Nephron (organoid): Measurements from ENCODE around the gene NR2E1.

Experiments used
- H3K27ac Mint-ChIP-seq, 3 experiments: 2 replicates each; pipeline ENCODE4 v1.8.0; 2020; ENCODE audit warnings: mixed read lengths in 3 of 3, mild to moderate bottlenecking in 2 of 3, moderate library complexity in 1 of 3
- H3K27me3 Mint-ChIP-seq: 2 replicates; pipeline ENCODE4 v1.8.0; 2021; ENCODE audit warnings: low read depth, mild to moderate bottlenecking, moderate library complexity, mixed read lengths
- H3K36me3 Mint-ChIP-seq: 2 replicates; pipeline ENCODE4 v1.8.0; 2020; ENCODE audit warnings: low read depth, mixed read lengths
- H3K4me1 Mint-ChIP-seq: 2 replicates; pipeline ENCODE4 v1.8.0; 2020; ENCODE audit warnings: mixed read lengths
- H3K4me3 Mint-ChIP-seq, 3 experiments: 2 replicates each; pipeline ENCODE4 v1.8.0; 2020; ENCODE audit warnings: mild to moderate bottlenecking in 3 of 3, mixed read lengths in 3 of 3, moderate library complexity in 2 of 3
- H3K9me3 Mint-ChIP-seq: 2 replicates; pipeline ENCODE4 v1.8.0; 2020; ENCODE audit warnings: mixed read lengths
- CTCF ChIP-seq, 3 experiments: fragments of 200-600 bp; sonication (generic); IDR thresholded peaks; one replicate each; pipeline ENCODE4 v1.5.0; 2021; ENCODE audit warnings: antibody characterized with exemption in 3 of 3; ENCODE audit not compliant: unreplicated experiment in 3 of 3

Gene NR2E1

DNA sequence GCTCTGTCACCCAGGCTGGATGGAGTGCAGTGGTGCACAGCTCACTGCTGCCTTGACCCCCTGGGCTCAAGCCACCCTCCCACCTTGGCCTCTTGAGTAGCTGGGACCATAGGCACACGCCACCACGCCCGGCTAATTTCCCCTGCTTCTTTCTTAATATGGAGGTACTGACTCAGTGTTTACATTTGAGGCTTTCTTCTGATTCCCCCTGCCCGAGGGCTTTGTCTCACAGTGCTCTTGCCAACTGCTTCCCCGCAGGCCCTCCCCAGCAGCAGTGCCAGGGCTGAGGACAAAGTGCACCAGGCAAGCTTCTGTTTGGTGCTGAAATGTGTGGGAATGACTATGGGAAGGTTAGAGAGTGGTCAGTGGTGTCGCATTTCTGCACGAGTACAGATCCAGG lies 34.8 kb downstream of the NR2E1 start:
- no peak for TF ChIP-seq CTCF (IDR thresholded peaks at IDR 0.05; ENCODE audit: unreplicated experiment in 3 of 3)
- Mint-ChIP-seq H3K4me3 (no peak overlapping the region), H3K27ac (peak overlapping the region in 1 of 3 experiments; percentile 1), H3K9me3 (no peaks in the 10 kb centered on the region), H3K36me3 (no peaks in the 10 kb centered on the region), H3K27me3 (no peaks in the 10 kb centered on the region), H3K4me1 (peaks cover 6% of the 10 kb centered on the region)

DNA sequence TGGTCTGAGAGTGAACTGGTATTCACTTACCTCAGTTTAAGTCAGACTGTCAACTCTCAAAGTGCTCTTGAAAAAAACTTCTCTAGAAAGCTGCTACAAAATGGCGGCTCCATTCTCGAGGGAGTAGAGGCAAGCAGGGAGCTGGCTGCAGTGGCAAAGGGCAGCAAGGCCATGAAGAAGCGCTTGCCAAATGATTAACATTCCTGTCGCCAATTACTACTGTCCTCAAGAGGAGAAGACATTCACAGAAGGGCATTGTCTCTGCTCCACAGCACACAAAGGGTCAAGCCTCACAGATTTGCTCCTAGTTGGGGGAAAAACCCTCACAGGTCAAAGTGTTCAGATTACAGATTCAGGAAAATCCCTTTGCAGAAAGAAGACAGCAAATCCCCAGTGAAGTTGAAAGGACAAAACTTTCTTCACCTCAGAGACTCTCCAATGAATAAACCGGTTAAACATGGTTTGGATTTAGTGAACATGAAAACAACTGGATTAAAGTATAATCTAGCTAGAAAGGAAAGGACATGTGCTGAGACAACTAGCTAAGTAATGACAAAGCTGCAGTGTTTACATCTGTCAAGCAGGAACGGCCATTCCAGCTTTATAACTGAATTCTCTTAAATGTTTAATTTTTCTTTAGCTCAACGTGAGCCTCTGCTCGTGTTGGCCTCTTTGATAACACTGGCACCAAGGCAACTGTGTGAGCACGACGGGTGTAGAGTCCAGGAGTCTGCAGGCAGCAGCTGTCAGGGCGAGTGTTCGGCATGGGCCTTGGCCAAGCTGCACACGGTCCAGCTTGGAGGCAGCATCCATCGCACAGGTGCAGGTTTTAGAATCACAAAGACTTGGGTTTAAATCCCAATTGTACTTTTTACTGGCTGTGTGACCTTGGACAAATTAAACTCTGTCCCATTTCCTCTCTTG lies 37.6 kb downstream of the NR2E1 start:
- TF ChIP-seq CTCF (IDR thresholded peaks at IDR 0.05; ENCODE audit: unreplicated experiment in 3 of 3), result no peak
- Mint-ChIP-seq H3K36me3 (peaks cover 7% of the 10 kb centered on the region), H3K27me3 (no peaks in the 10 kb centered on the region), H3K4me1 (peaks cover 6% of the 10 kb centered on the region), H3K4me3 (no peak overlapping the region), H3K9me3 (no peaks in the 10 kb centered on the region), H3K27ac (peak overlapping the region in 1 of 3 experiments; percentile 68)

DNA sequence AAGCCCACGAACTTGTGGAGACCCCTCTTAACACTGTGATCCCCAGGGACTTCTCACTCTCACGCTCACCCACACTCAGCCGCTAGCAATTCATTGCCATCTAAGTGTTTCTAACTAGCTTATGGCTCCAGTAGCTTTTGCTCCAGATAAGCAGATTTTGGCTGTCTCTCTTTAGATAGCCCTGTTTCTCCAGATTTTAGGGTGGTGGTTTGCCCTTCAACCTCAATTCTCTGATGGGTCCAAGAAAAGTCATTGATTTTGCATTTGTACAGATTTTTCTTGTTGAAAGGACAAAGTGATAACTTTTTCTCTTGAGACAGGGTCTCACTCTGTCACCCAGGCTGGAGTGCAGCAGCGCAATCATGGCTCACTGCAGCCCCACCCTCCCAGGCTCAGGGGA lies 41.2 kb downstream of the NR2E1 start:
- H3K9me3 Mint-ChIP-seq, result no peaks in the 10 kb centered on the region
- no peaks in the 10 kb centered on the region for H3K4me1 Mint-ChIP-seq
- peaks cover 25% of the 10 kb centered on the region for H3K36me3 Mint-ChIP-seq
- no peak overlapping the region for H3K4me3 Mint-ChIP-seq
- H3K27me3 Mint-ChIP-seq, result no peaks in the 10 kb centered on the region
- no peak overlapping the region for H3K27ac Mint-ChIP-seq
- TF ChIP-seq CTCF (IDR thresholded peaks at IDR 0.05; ENCODE audit: unreplicated experiment in 3 of 3), result no peak

GRCh38 chr6:108209738-108210137 lies 43.9 kb downstream of the NR2E1 start:
- Mint-ChIP-seq H3K27ac (no peak overlapping the region), H3K4me1 (no peaks in the 10 kb centered on the region), H3K36me3 (peaks cover 30% of the 10 kb centered on the region), H3K4me3 (no peak overlapping the region), H3K9me3 (no peaks in the 10 kb centered on the region), H3K27me3 (no peaks in the 10 kb centered on the region)
- TF ChIP-seq CTCF (IDR thresholded peaks at IDR 0.05; ENCODE audit: unreplicated experiment in 3 of 3), result no peak

DNA sequence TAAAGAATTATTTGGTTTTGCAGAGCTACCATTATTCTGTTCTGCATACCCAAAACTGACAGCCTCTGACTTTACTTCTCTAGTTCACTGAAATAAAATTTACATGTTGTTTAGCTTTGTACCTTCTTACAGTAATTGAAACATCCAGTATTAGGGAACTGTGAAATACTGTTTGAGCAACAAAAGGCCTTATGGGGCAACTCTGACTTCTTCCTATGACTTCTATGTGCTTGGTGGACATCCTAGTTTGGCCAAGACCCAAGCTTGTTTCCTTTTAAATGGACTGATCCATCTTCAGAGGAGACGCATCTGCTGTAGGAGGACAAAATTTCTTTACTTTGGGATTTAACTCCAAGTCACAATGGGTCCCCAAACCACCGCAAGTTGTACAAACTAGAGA lies 44.7 kb downstream of the NR2E1 start:
- no peaks in the 10 kb centered on the region for H3K4me1 Mint-ChIP-seq
- no peak for TF ChIP-seq CTCF (IDR thresholded peaks at IDR 0.05; ENCODE audit: unreplicated experiment in 3 of 3)
- no peak overlapping the region for H3K27ac Mint-ChIP-seq
- peaks cover 34% of the 10 kb centered on the region for H3K36me3 Mint-ChIP-seq
- no peaks in the 10 kb centered on the region for H3K9me3 Mint-ChIP-seq
- H3K4me3 Mint-ChIP-seq, result no peak overlapping the region
- H3K27me3 Mint-ChIP-seq, result no peaks in the 10 kb centered on the region

DNA sequence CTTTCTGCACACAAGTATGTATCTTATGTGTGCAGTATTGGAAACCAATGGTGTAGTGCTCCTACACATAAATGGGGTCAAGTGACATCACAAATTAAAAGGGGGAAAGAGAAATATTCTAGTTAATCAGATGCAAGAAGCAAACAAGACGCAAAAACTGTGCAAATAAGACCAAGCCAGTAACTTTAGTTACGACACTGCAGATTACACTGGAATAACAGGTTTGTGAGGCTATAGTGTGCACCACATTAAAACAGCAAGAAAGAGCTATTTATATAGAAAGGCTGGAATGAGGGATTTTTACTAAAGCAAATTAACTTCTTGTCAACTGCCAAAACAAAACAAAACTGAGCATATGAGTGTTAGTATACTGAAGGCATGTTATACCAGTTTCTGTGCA lies 45.8 kb downstream of the NR2E1 start:
- no peak overlapping the region for H3K27ac Mint-ChIP-seq
- no peaks in the 10 kb centered on the region for H3K9me3 Mint-ChIP-seq
- H3K4me1 Mint-ChIP-seq, result no peaks in the 10 kb centered on the region
- no peak for TF ChIP-seq CTCF (IDR thresholded peaks at IDR 0.05; ENCODE audit: unreplicated experiment in 3 of 3)
- peaks cover 39% of the 10 kb centered on the region for H3K36me3 Mint-ChIP-seq
- no peak overlapping the region for H3K4me3 Mint-ChIP-seq
- no peaks in the 10 kb centered on the region for H3K27me3 Mint-ChIP-seq
